GM13977 (cell line): ENCODE data around the gene GFRA1.

Source experiments
- DNase-seq: peaks from one replicate; pipeline ENCODE4 v3.0.0; 2012; ENCODE audit warnings: low spot score
- CTCF ChIP-seq: IDR thresholded peaks from 2 replicates; pipeline ENCODE4 v1.5.1; 2012; ENCODE audit warnings: mild to moderate bottlenecking, control low read depth; ENCODE audit not compliant: insufficient read depth; ENCODE audit errors: extremely low read depth, missing control alignments
- in situ Hi-C: fragments of 300-500 bp; cut with MboI; formaldehyde crosslinking; loops from one replicate; pipeline ENCODE4 v1.12.0; 2022; ENCODE audit warnings: low sequenced_read_pairs, low pct_unique_long_range_greater_than_20kb, mixed read lengths, inconsistent platforms; ENCODE audit not compliant: unreplicated experiment

Gene GFRA1

GRCh38 chr10:116141246-116141645 is 131.8 kb downstream of the GFRA1 start:
- in situ Hi-C loops = no loop called here
- TF ChIP-seq CTCF = no peak
- DNase-seq = no peak

GRCh38 chr10:116139886-116140285 is 133.1 kb downstream of the GFRA1 start:
- in situ Hi-C loops = no loop called here
- TF ChIP-seq CTCF = no peak
- no peak for DNase-seq

GRCh38 chr10:116138897-116139296 is 134.1 kb downstream of the GFRA1 start:
- in situ Hi-C loops = no loop called here
- DNase-seq = no peak
- no peak for TF ChIP-seq CTCF

GRCh38 chr10:116136261-116136660 is 136.7 kb downstream of the GFRA1 start:
- in situ Hi-C loops = no loop called here

GRCh38 chr10:116134322-116134721 is 138.7 kb downstream of the GFRA1 start:
- DNase-seq = no peak
- in situ Hi-C loops = no loop called here
- TF ChIP-seq CTCF = no peak

More at GRCh38 chr10:116136261-116136660, 136.7 kb downstream of the GFRA1 start:
- TF ChIP-seq CTCF = no peak
- DNase-seq = no peak

GRCh38 chr10:116133634-116134033 is 139.4 kb downstream of the GFRA1 start:
- no peak for DNase-seq
- in situ Hi-C loops = no loop called here
- no peak for TF ChIP-seq CTCF

GRCh38 chr10:116132780-116133399 is 140.1 kb downstream of the GFRA1 start:
- no peak for DNase-seq
- TF ChIP-seq CTCF = no peak
- in situ Hi-C loops = no loop called here
